ENCODE data around the gene MTAP.

The MTAP gene

DNA sequence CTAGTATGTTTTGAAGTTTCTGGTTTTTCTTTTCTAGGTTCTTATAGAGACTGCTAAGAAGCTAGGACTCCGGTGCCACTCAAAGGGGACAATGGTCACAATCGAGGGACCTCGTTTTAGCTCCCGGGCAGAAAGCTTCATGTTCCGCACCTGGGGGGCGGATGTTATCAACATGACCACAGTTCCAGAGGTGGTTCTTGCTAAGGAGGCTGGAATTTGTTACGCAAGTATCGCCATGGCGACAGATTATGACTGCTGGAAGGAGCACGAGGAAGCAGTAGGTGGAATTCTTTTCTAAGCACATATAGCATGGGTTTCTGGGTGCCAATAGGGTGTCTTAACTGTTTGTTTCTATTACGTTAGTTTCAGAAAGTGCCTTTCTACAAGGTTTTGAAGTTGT lies 52.2 kb downstream of the MTAP start:
- DNase-seq, result peak; percentile 56

DNA sequence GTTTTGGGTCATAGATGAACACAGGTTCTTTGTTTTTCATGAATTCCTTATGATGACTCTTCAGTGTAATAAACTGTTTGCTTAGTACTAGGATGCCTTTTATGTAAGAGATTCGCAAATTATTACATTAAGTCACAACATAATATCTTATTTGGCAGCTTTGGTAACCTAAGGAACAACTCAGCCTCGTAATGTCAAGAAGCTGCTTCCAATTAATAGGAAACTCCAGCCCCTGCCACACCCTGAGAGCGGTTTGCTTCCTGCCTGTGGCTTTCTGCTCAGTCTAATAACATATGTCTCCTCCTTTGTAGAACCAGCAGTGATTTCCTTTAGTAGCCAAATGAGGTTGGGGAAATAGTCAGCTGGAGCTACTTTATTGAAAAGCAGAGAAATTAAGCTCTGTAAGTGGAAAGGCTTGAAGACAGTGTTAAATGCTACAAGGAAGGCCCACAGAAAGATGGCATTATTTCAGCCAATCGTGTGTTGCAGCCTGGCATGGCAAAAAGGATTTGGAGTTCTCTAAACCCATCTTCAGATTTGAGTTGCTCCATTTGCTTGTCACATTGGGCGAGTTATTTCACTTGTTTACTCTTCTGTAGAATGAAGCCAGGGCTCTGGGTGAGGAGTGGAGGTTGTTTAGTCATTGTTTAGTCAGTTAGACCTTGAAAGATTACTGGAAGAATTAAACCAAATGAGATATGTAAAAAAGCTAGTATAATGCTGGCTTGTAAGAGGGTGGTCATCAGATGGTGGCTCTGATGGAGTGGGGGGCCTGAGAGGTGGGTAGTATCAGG lies 54.1 kb downstream of the MTAP start:
- DNase-seq, result peak; percentile 76

DNA sequence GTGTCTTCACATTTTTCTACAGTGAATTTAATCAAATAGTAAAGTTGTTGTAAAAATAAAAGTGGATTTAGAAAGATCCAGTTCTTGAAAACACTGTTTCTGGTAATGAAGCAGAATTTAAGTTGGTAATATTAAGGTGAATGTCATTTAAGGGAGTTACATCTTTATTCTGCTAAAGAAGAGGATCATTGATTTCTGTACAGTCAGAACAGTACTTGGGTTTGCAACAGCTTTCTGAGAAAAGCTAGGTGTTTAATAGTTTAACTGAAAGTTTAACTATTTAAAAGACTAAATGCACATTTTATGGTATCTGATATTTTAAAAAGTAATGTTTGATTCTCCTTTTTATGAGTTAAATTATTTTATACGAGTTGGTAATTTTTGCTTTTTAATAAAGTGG lies 60.4 kb downstream of the MTAP start:
- no peak for DNase-seq

DNA sequence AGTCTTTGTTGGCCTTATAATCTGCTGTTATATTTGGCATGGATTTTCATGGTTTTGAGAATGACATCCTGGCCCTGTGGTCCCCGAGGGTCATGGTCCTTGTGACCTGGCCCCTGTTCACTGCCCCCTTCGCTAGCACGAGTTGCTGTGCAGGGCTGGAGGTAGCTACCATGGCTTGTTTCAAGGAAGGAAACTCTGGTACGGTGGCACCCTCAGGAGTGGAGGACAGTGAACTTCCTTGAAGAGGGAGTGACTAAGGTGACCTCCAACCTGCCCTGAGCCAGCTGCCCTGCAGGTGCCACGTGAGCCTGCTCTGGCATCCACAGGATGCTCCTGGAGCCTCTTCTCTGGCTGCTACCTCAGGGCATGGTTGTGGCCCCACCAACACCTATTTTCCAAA lies 62.1 kb downstream of the MTAP start:
- no peak for DNase-seq

DNA sequence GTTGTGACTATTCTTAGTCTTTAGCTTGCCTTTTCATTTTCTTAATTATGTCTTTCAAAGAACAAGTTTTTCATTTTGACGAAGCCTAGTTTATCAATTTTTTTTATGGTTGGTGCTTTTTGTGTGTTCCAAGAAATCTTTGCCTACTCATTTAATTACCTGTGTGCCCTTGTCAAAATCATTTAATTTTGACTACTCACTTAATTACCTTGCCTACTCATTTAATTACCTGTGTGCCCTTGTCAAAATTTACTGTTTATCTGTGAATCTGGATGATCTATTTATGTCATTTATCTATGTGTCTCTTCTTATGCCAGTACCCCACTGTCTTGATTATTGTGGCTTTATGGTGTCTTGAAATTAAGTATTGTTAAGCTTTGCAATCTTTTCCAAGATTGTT lies 63.9 kb downstream of the MTAP start:
- DNase-seq, result no peak

DNA sequence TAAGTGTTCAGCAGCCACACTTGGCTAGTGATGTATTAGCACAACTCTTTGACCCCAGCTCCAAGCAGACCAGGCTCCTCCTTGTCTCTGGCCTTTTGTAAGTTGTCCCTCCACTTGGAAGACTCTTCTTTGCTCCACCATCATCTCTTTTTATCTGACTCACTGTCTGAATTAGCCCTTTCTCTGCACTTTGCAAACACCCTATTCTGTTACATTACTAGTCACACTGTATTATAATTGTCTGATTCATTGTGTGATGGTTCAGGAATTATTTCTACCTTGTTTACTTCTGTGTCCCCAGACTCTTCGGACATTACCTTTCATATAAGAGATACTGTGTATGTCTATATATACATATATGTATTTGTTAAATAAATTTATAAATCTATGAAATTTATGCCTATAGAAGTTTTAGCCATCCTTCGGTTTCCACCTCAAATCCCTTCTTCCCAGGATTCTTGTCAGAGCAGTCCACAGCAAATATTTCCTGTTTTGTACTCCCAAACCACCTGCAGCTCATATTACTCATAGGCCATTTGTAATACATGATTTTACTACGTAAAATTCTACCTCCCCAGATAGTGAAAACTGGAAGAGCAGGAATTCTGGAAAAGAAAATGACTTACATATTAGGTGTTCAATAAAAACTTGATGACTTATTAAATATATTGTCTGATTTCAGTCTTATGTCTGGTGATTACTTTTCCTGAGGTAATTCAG lies 69.0 kb downstream of the MTAP start:
- no peak for DNase-seq

DNA sequence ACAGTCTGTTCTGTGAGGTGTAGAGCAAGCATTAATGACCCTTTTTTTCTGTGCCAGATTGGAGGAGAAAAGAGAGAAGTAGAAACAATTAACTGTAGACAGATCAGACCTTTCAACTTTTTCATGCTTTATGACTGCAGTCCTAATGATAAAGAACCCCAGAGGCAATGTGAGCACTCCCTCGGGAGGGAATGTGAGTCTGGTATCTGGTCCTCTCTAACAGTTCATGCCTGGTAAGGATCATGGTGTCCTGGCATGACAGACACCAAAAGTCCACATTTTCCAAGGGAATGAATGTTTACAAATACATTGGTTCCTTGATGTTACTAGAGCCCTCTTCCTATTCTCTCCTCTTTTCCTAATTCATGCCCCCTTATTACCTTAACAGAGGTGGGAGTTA lies 70.3 kb downstream of the MTAP start:
- DNase-seq, result no peak

DNA sequence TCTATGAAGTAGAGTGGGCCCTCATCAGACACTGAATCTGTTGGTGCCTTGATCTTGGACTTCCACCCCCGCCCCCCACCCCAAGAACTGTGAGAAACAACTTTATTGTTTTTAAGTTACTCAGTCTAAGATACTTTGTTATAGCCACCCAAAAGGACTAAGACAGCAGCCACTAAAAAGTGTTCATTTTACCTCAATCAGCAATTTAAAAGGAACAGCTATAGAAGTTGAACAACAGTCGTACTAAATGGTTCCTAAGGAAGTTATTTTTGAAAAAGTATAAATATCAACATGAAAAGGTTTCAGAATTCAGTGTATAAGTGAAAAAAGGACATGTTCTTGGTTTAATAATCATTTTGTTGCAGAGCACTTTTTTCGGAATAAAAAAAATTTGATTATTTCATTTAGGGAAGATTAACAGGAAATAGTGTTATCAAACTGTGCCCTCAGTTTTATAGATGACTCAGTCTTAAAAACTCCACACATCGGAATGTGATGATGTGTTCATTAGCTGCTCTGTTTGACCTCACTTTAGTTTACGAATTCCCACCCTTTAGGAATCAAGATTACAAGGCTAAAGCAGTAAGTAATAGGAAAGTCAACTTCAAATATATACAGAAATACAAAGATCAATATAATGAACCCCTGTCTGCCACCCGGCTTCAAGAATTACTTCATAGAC lies 71.2 kb downstream of the MTAP start:
- peak; percentile 75 for DNase-seq

DNA sequence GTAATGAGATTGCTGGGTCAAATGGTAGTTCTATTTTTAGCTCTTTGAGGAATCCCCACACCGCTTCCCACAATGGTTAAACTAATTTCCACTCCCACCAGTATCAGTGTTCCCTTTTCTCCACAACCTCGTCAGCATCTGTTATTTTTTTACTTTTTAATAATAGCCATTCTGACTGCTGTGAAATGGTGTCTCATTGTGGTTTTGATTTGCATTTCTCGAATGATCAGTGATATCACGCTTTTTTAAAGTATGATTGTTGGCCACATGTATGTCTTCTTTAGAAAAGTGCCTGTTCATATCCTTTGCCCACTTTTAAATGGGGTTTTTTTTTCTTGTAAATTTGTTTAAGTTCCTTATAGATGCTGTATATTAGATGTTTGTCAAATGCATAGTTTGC lies 73.5 kb downstream of the MTAP start:
- DNase-seq, result no peak

DNA sequence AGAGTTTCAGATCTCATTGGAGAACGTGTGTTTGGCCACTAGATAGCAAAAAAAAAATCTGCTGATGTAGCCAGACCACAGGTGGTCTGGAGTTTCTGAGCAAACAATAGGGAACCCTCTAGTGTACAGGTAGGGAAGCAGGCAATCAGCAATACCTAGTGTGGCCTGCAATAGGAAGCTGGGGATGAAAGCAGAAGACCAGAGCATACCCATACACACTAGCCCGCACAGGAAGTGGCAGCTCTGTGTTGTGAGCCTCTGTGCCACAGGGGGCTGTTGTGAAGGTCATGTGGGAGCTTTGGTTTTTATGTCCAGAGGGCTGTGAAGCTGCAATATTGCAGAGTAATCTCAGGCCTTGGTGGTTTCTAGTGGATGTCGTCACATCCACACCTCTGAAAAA lies 81.2 kb downstream of the MTAP start:
- DNase-seq, result no peak

DNA sequence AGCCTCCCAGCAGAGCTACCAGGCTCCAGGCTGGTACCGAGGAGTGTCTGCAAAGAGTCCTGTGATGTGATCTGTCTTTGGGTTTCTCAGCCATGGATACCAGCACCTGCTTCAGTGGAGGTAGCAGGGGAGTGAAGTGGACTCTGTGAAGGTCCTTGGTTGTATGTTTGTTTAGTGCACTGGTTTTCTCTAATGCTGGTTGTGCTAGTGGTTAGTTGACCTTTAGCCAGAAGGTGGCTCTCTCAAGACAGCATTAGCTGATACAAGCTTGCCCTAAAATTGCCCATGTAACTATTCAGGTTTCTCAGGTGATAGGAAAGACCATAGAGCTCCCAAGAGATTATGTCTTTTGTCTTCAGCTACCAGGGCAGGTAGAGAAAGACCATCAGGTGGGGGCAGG lies 87.2 kb downstream of the MTAP start:
- no peak for DNase-seq

DNA sequence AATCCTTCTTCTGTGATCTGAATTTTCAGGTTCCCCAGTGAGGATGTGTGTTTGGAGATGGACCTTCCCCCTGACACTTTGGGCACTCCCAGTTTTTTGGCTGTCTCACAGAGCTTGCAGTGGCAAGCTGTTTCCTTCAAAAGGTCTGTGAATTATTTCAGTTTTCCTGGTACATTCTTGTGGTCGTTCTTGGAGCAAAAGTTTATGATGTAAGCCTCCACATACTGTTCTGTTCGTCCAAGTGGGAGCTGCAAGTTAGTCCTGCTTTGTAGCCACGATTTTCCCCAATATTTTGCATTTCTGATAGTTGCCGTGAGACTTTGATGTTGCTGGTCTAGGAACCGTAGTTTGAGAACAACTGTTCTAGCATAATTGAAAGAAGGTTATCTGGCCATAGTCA lies 88.3 kb downstream of the MTAP start:
- no peak for DNase-seq

DNA sequence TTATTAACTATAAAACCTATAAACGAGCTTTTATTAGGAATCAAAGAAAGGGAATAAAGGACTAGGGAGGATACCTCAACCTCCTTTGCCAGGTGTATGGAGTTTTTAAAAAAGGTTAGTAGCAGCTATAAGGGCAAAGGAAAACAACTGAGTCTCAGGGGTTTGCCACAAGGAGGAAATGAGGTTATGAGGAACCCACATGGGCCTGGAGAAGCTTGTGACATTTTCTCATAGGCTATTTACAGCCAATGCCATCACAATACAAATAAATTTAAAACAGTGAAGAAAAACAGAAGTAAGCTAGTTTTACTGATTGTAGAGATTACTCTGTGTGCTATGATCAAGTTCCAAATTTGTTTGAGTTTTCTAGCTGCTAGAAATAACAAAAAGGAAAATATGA lies 99.1 kb downstream of the MTAP start:
- DNase-seq, result no peak

DNA sequence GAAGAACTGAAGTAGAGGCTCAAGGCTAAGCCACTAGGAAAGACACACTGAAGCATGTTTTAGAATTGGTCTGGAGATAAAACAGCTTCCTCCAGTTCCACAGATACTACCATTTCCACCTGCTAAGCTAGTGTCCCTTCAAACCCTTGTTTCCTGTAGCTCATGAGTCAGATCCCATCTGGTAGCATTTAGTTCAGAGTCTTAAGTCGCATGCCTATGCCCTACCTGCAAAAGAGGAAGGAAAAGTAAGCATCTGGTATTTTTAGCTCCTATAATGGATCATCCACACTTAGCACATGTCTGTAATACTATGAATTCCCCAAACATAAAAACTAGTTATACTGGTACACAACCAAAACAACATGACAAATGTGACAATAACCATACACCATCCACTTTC lies 99.7 kb downstream of the MTAP start:
- DNase-seq, result no peak

DNA sequence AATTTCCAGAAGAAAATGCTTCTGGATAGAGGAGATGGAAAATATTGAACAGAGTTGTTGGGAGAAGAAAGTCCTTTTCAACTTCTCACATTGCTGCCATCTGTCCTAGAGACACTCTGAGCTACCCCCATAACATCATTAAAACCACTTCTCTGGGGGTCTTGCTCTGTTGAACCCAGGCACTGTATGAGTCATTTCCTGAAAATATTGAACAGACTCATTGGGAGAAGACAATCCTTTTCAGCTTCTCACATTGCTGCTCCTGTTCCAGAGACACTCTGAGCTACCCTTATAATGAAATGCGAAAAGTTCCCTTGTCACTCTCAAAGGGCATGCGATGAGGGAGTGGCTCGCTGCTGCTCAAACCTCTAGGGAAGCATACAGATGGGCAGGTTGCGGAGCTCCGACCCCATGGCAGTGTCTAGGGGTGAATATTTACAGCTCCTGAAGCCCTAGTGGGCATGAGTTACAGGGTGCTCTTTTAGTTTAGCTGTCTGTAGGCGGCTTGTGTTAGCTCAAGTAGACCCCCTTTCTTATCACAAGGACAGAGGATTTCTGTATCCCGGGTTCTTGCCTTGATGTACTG lies 101.0 kb downstream of the MTAP start:
- DNase-seq, result no peak

DNA sequence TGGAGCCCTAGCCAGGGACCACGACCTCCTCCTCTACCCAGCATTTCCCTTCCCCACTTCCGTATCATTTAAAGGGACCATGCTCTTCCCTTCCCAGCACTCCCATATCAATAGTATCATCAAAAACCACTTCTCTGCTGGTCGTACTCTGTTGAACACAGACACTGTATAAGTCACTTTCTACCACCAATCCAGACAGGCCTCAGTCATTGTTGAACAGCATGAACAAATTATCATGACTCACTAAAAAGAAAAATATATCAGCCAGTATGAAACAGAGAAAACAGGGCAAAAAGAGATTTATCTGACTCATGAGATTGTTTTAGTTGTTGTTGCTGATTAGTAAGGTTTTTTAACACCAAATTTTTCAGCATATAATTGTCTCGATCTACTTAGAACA lies 101.9 kb downstream of the MTAP start:
- peak; percentile 32 for DNase-seq

DNA sequence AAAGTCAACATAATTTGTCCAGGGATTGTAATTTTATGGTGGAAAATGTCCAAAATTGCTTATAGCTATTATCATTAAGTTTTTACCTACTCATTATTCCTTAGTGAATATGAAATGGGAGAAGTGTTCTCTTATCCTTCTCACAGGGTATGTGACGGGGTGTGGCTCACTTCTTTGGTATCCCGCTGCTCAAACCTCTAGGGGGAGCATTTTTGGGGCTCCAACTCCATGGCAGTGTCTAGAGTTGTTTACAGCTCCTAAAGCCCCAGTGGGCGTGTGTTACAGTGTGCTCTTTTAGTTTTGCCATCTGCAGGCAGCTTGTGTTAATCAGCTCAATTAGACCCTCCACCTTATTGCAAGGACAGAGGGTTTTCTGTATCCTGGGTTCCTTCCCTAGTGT lies 102.3 kb downstream of the MTAP start:
- no peak for DNase-seq

DNA sequence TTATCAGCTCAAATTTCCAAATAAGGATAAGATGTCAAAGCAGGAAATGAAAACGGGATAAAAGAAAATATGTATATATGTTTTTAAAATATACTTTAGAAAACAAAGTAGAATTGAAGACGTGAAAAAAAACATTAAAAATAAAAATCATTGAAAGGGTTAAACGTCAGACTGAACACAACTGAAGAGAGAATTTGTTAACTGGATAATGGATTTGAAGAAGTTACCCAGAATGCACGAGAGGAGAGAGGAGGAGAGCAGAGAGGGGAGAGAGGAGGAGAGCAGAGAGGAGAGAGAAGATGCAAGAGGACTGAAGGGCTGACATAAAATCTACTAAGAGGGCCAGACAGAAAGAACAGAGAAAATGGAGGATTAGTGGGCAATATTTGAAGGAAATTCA lies 103.8 kb downstream of the MTAP start:
- no peak for DNase-seq

DNA sequence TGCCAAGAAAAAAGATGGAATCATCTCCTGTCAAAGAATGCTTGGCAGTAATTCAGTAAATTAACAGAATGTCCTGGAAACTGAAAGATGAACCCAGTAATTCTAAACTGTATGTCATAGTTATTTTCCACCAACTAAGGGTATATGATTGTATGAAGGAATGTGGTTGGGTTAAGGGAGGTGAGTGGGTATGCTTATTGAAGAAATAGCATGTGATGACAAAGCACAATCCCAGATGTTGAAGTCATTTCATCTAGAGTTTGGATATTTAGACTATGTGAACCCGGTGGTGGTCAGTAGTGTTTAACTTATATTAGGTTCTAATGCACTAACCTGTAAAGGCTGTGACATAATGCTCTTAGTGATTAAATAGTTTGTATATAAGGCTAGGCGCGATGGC lies 104.4 kb downstream of the MTAP start:
- peak; percentile 63 for DNase-seq

DNA sequence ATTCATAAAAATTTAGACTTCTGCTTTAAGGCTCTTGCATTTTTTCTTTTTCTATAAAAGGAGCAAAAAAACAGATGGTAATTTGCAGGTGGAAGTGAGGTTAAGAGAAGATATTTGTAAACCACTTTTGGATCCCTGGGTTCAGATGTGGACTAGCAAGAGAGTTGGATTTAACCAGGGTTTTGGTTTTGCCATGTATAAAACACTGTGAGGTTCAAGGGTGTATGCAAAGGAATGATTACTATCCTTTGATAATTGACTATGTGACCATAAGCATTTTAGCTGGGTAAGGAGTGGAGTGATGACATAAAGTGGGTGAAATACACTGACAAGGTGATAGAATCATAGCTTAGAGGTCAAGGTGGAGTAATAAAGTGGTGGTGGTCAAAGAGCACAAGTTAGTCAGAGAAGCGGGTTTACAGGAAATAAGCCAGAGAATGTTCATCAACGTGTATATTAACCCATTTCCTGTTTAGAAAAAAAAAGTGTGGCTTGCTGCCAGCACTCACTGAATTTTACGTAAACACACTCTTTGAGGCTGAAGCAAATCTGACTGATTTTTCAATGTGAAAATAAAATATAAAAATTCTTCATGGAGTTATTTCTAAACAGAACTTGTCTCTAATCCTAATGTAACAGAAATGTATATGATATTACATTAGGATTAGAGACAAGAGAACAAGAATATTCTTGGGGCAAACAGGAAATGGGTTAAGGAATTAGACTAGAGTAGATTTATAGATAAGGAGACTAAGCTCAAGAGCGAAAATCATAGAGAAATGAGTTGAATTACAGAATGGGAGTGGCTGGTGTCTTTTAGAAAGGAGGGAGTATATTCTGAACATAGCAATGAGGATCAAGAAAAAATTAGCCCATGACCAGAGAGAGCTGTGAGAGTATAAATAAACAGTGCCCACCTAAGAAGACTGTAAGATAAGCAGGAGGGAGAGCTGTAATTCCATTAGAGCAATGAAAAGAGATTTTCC lies 117.2 kb downstream of the MTAP start:
- DNase-seq, result peak; percentile 88

DNA sequence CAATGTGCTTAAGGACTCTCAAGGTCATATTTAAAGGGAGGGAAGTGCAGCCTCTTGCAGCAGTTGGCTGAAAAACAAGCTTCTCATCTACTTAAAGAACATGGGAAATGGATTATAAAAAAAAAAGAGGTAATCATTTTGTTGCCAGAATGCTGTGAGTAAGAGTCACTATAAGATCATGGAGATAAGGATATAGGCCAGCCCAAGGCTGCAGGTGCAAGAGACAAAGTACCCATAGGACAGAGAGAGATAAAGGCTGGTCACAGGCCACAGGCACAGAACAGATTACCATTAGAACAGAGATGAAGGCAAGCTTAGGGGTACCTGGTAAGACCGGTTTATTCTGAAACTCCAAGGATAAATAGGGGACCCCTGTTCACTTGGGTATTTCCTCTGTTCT lies 121.3 kb downstream of the MTAP start:
- no peak for DNase-seq

DNA sequence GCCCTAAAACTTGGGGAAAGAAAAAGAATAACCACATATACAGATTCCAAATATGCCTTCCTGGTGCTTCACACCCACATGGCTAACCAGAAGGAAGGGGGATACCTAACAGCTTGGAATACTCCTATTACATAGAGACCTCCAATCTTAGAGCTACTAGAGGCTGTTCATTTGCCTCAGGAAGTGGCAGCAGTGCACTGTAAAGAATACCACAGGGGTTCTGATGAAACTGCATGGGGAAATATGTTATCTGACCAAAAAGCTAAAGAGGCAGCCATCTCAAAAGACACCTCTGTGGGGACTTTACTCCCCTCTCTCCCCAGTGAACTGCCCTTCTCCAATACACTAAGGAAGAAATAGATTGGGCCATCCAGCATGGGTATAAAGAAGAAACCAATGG lies 125.3 kb downstream of the MTAP start:
- DNase-seq, result no peak

DNA sequence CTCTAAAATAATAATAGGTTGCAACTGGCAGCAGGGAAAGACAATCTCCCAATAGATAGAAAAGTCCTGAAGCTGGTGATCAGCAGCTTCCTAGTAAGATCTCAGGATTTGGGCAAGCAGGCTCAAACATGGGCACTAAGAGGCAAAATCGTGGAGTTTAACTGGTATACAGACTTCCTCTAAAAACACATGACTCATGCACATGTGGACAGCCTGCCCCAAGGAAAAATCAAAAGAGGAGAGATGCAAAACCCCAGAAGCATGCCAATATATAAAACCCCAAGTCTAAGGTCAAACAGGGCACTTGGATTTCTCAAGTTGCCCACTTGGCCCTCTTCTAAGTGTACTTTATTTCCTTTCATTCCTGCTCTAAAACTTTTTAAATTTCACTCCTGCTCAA lies 129.0 kb downstream of the MTAP start:
- DNase-seq, result peak; percentile 52
